Fibroblast of the aortic adventitia (primary cell): Measurements from ENCODE around the gene USP37. TPM values are rescaled to one million over a fixed set of nuclear protein-coding genes. Genes with fewer than 3 reads are reported as not detected.

ENCODE experiments used
- DNase-seq: peaks from one replicate; pipeline ENCODE4 v3.0.0-alpha.2; 2010; ENCODE audit warnings: low read depth
- H3K4me3 ChIP-seq: 2 replicates; pipeline ENCODE4 v1.5.1; 2011; ENCODE audit warnings: low read depth, mild to moderate bottlenecking, control low read depth, low read length, moderate library complexity
- total RNA-seq: library from RNA; depleted of rRNA; stranded (reverse); fragments of >200 nt; gene quantifications from 2 replicates; pipeline ENCODE4 v1.2.3, GENCODE V29; 2012; ENCODE audit warnings: low replicate concordance
- TF ChIP-seq, protein P1 (sequence below): IDR thresholded peaks from 2 replicates; pipeline ENCODE4 v1.5.1; 2011; ENCODE audit warnings: mild to moderate bottlenecking, low read length, control low read depth, inconsistent platforms; ENCODE audit not compliant: insufficient read depth

Gene USP37
- total RNA-seq, 1 donor = 16.1 TPM

DNA sequence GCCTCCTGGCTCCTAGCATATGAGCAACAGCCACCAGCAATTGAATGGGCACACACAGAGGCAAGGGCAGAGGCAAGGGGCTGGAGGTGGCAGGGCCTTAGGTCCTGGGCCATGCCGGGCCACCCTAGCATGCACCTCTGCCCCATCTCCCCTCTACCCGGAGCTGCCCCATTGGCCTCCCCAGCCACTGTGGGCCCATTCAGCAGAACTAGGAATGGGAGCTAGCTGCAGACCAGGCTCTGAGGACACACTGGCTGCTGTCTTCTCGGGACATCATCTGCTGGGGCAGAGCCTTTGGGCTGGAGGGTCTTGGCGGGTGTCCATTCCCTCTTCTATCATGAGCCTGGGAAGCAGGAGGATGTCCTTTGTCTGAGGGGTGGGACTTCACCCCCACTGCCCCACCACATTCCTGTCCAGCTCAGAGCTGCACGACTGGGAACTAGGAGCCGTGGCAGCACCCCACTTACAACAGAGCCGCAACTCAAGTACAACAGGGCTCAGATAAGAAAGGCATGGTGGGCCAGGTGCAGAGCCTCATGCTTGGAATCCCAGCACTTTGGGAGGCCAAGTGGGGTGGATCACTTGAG, 148.4 kb downstream of the USP37 start:
- H3K4me3 ChIP-seq = no peak overlapping the region
- no peak for DNase-seq
- TF ChIP-seq, protein P1, sequence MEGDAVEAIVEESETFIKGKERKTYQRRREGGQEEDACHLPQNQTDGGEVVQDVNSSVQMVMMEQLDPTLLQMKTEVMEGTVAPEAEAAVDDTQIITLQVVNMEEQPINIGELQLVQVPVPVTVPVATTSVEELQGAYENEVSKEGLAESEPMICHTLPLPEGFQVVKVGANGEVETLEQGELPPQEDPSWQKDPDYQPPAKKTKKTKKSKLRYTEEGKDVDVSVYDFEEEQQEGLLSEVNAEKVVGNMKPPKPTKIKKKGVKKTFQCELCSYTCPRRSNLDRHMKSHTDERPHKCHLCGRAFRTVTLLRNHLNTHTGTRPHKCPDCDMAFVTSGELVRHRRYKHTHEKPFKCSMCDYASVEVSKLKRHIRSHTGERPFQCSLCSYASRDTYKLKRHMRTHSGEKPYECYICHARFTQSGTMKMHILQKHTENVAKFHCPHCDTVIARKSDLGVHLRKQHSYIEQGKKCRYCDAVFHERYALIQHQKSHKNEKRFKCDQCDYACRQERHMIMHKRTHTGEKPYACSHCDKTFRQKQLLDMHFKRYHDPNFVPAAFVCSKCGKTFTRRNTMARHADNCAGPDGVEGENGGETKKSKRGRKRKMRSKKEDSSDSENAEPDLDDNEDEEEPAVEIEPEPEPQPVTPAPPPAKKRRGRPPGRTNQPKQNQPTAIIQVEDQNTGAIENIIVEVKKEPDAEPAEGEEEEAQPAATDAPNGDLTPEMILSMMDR = no peak

DNA sequence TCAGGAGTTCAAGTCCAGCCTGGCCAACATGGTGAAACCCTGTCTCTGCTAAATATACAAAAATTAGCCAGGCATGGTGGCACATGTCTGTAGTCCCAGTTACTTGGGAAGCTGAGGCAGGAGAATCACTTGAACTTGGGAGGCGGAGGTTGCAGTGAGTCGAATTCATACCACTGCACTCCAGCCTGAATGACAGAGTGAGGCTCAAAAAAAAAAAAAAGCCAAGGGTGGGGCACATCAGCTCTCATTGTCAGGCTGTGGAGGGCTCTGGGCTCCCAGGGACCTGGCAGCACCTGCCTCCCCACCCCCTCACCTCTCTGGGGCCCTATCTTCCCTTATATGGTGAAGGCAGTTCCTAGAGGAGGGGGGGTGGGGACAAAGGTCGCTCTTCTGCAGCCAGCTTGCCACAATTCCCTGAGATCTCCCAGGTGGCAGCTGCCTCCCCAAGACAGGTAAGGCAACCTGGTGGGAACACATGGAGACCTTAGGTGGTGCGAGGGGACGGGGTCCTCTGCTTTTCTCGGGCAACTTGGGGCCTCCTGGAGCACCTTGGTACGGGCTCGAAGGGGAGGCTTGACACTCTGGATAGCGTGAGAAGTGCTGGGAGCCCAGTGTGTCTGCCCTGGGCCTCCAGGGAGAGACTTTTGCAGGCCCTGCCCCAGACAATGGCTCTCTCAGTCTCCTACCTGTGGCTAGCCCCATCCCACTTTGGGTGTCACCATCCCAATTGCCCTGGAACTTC, 149.3 kb downstream of the USP37 start, which contains the start of gene VIL1:
Gene VIL1, plus strand, starts transcription at position 407 of the 742 bp plus-strand sequence. CDS start 4,656 bp downstream, outside the sequence.
- H3K4me3 ChIP-seq = no peak within 1 kb of the TSS
- no peak for DNase-seq
- TF ChIP-seq, protein P1 = no peak

DNA sequence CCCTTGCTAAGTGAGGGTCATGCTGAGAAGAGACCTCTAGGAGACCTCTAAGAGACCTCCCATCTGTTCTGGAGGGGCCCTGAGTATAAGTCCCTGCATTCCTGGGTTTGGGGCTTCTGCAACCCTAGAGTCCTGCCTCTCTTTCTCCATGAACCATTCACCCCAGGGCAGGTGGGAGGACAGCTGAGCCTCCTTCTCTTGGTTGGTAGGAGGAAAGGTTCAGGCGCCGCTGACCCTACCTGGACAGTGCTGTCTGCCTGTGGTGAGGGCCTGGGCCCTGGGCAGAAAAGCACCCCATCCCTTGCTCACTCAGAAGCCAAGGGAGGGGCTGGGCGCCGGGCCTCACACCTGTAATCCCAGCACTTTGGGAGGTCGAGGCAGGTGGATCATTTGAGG, 149.8 kb downstream of the USP37 start:
- TF ChIP-seq, protein P1 = no peak
- H3K4me3 ChIP-seq = no peak overlapping the region
- DNase-seq = no peak

DNA sequence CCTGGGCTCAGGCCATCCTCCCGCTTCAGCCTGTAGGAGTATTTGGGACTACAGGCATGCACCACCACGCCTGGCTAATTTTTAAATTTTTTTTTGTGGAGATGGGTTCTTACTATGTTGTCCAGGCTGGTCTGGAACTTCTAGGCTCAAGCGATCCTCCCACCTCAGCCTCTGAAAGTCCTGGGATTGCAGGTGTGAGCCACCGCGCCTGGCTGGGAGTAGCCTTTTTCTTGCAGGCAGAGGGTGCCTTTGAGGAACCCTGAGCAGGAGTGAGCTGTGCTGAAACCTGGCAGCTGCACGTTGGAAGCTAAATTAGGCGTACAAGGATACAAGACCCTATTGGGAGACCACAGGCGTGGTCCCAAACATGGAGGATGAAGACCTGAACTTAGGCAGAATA, 160.4 kb downstream of the USP37 start:
- no peak overlapping the region for H3K4me3 ChIP-seq
- TF ChIP-seq, protein P1 = no peak
- DNase-seq = no peak

DNA sequence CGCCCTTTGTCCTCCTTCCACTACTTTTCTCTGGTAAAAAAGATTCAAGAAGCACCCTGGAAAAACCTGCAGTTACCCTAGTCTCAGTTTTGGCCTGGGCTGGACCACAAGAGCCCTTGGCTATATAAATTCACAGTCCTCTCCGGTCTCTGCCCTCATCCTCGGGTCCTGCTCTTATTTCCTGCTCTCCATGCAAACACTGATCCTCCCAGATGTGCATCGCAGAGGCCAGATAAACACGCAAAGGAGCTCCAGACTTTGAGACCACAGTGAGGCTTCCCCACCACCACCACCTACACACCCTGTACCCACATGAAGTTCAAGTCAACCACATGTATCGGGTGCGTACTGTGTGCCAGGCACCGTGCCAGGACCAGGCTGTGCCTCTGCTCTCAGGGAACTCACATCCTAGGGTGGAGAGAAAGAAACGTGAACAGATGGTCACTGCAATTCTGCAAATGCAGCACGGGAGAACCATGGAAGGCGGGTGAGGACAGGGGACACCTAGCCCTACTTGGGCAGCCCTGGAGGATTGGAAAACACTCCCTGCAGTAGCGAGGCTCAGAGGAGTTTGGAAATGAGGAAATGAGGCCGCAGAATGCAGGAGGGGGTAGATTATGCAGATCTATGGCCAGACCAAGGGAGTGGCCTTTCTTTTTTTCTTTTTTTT, 161.1 kb downstream of the USP37 start:
- TF ChIP-seq, protein P1 = no peak
- peak; percentile 62 for DNase-seq
- peak overlapping the region; percentile 60 for H3K4me3 ChIP-seq

DNA sequence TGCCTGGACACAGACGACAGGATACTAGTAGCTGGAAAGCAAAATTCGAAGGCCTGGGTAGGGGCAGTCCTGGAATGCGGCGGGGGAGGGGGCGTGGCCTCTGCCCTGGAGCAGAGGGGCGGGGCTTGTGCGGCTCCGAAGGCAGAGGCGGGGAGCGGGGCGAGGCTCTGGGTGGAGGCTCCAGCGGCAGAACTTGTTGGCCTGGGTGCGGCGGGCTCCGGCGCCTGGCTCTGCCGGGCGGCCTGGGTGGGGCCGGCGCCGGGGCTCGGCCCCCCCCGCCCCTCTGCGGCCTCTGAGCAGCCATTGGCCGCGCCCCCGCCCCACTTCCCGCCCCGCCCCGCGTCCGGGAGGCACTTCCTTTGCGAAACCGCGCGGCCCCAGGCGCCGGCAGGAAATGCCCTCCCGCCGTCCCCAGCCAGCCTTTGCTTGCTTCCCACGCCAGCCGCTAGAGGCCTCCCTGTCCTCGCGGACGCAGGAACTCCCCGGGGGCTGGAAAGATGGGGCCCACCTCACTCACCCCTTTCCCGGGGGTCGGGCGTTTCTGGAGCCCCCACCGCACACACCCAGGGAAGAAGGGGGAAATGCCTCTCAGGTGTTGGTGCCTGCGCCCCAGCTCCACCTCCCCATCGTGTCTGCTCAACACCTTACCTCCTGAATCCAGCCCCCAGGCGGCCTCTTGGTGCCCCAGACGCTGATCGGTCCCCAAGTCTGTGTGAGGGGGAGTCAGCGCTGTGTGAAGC, 161.8 kb downstream of the USP37 start:
- peak overlapping the region; percentile 60 for H3K4me3 ChIP-seq
- peak; percentile 90 for DNase-seq
- TF ChIP-seq, protein P1 = peak; percentile 91
